ENCODE data around the gene SLC12A1. TPM values are rescaled to one million over a fixed set of nuclear protein-coding genes. Genes with fewer than 3 reads are reported as not detected.

SLC12A1 gene
- total and polyA plus RNA-seq, 12 donors, result under 0.01 to 0.32 (median 0.07) TPM; not detected in 6

GRCh38 chr15:48306639-48307038 is 100.5 kb downstream of the SLC12A1 start:
- H3K27me3 ChIP-seq, result no peaks in the 10 kb centered on the region
- H3K4me3 ChIP-seq, result no peak overlapping the region
- no peaks in the 10 kb centered on the region for H3K4me1 ChIP-seq (replicated peaks in 1 of 2)
- intact Hi-C loops (cut with DNase I), result no loop called here
- no peak overlapping the region for H3K27ac ChIP-seq
- TF ChIP-seq CTCF (IDR thresholded peaks at IDR 0.05), result no peak
- TF ChIP-seq POLR2A (IDR thresholded peaks at IDR 0.05), result no peak
- H3K9me3 ChIP-seq (replicated peaks in 1 of 3), result no peaks in the 10 kb centered on the region
- 78 to 94% (median 89%) methylated on average over 1 of the region's 1 CpG for WGBS, 4 donors
- no peak for DNase-seq
- no peaks in the 10 kb centered on the region for H3K36me3 ChIP-seq (replicated peaks in 1 of 2)

- Histone ChIP-seq H3K36me3 (replicated peaks in 1 of 2) (no peaks in the 10 kb centered on the region), H3K4me3 (no peak overlapping the region), H3K9me3 (replicated peaks in 1 of 3) (no peaks in the 10 kb centered on the region), H3K27ac (no peak overlapping the region), H3K4me1 (replicated peaks in 1 of 2) (no peaks in the 10 kb centered on the region), H3K27me3 (no peaks in the 10 kb centered on the region)
- 71 to 80% (median 75%) methylated on average over 8 of the region's 8 CpGs for WGBS, 4 donors
- DNase-seq, result no peak
- intact Hi-C loops (cut with DNase I), result no loop called here
- TF ChIP-seq POLR2A (IDR thresholded peaks at IDR 0.05) (no peak), CTCF (IDR thresholded peaks at IDR 0.05) (no peak)
These were observed 101.5 kb downstream of the SLC12A1 start for GRCh38 chr15:48307586-48307985.

- H3K27me3 ChIP-seq, result no peaks in the 10 kb centered on the region
- H3K9me3 ChIP-seq (replicated peaks in 1 of 3), result no peaks in the 10 kb centered on the region
- DNase-seq, result no peak
- intact Hi-C loops (cut with DNase I), result no loop called here
- TF ChIP-seq POLR2A (IDR thresholded peaks at IDR 0.05) (no peak), CTCF (IDR thresholded peaks at IDR 0.05) (no peak)
- WGBS, 4 donors, result 63 to 71% (median 69%) methylated on average over 2 of the region's 2 CpGs
- no peaks in the 10 kb centered on the region for H3K4me1 ChIP-seq (replicated peaks in 1 of 2)
- no peak overlapping the region for H3K27ac ChIP-seq
- no peak overlapping the region for H3K4me3 ChIP-seq
- no peaks in the 10 kb centered on the region for H3K36me3 ChIP-seq (replicated peaks in 1 of 2)
These were observed 103.6 kb downstream of the SLC12A1 start for GRCh38 chr15:48309740-48310139.

DNA sequence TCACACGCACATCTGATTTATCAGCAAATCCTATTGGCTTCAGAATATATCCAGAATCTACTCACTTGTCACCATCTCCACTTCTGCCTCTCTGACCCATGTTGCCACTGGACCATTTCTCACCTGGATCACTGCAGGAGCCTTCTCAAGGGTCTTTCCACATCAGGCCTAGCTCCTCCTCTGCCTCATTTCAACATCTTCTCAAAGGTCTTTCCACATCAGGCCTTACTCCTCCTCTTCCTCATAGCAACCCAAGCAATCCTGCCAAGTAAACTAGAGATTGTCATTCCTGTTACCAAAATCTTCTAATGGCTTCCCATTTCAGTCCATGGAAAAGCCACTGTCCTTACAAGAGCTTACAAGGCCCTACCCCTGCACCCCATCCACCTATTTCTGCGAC is 107.1 kb downstream of the SLC12A1 start:
- WGBS, 4 donors, result 87 to 93% (median 88%) methylated on average over 2 of the region's 2 CpGs
- H3K27ac ChIP-seq, result no peak overlapping the region
- H3K27me3 ChIP-seq, result no peaks in the 10 kb centered on the region
- no peaks in the 10 kb centered on the region for H3K4me1 ChIP-seq (replicated peaks in 1 of 2)
- no peak for DNase-seq
- intact Hi-C loops (cut with DNase I), result no loop called here
- no peak for TF ChIP-seq POLR2A (IDR thresholded peaks at IDR 0.05)
- TF ChIP-seq CTCF (IDR thresholded peaks at IDR 0.05), result no peak
- no peak overlapping the region for H3K4me3 ChIP-seq
- no peaks in the 10 kb centered on the region for H3K9me3 ChIP-seq (replicated peaks in 1 of 3)
- no peaks in the 10 kb centered on the region for H3K36me3 ChIP-seq (replicated peaks in 1 of 2)

All from adrenal gland (tissue), 12 donors.